HG03045 (cell line): ENCODE measurements around the gene UBXN6.

Experiments used
- ATAC-seq: cut with Tn5 transposase; IDR thresholded peaks from one replicate; pipeline ENCODE4 v1.9.1; 2021; ENCODE audit warnings: mild to moderate bottlenecking, moderate library complexity; ENCODE audit not compliant: unreplicated experiment

Gene UBXN6, protein sequence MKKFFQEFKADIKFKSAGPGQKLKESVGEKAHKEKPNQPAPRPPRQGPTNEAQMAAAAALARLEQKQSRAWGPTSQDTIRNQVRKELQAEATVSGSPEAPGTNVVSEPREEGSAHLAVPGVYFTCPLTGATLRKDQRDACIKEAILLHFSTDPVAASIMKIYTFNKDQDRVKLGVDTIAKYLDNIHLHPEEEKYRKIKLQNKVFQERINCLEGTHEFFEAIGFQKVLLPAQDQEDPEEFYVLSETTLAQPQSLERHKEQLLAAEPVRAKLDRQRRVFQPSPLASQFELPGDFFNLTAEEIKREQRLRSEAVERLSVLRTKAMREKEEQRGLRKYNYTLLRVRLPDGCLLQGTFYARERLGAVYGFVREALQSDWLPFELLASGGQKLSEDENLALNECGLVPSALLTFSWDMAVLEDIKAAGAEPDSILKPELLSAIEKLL

DNA sequence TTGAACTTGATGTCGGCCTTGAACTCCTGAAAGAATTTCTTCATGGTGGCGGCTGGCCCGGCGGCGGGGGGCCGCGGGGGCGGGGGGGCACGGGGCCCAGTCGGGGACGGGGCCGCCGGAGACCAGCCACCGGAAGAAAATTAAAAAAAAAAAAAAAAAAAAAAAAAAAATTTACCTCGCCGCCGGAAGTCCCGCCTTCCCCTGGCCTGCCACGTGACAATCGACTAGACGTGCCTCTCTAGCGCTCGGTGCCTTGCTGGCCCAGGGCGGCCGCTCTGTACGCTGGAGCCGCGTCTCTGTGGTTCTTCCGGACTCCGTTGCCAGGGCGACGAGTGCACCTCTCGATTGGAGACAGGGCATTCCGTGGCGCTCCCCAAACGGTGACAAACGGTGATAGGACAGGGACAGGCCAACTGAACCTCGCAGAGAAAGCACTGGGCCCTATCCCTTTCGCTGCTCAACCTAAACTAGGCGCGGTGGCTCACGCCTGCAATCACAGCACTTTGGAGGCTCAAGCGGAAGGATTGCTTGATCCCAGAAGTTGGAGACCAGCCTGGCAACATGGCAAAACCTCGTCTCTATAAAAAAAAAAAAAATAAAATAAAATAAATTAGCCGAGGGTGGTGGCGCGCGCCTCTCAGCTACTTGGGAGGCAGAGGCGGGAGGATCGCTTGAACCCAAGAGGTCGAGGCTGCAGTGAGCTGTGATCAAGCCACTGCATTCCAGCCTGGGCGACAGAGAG, at the start of gene UBXN6:
UBXN6 (minus strand) TSS at position 141 of the 742 bp plus-strand sequence; CDS start at position 44, 97 bp downstream.
- peak; percentile 85 for ATAC-seq

DNA sequence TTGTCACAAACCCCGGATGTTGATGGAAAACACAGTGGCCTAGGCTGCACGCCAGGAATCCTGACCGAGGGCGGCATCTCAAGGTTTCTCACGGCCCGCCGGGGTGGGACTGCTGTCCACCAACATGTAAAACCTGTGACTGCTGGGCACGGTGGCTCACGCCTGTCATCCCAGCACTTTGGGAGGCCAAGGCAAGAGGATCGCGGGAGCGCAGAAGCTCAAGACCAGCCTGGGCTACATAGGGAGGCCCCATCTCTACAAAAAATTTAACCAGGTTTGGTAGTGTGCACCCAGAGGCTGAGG, 49.5 kb upstream of the UBXN6 start:
- no peak for ATAC-seq

DNA sequence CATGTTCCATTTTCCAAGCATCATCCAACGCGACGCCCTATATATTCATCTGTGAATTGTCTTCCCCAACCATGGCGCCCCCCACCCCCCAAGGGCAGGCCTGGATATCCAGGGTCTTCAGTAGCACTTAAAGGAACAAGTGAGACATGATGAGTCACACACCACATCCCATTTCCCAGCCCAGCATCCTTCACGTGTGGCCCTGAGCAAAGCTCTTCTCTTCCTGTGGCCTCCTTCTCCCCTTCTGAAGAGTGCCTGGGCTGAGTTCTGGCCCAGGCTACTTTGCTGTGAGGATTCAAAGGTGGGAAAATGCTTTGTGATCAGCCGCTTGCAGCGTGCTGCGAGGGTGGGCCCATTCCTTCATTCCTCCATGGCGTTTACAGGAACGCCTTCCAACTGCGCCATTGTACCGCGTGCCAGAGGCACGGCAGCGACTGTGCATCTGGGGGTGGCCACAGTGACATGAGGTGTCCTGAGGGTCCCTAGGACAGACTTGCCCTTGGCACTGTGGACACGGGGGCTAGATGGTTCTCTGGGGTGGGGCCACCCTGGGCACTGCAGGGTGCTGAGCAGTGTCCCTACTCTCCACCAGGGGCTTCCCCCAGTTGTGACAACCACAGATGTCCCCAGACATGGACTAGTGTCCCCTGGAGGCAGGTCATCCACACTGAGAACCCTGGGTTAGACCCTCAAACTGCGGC, 49.0 kb upstream of the UBXN6 start:
- no peak for ATAC-seq

DNA sequence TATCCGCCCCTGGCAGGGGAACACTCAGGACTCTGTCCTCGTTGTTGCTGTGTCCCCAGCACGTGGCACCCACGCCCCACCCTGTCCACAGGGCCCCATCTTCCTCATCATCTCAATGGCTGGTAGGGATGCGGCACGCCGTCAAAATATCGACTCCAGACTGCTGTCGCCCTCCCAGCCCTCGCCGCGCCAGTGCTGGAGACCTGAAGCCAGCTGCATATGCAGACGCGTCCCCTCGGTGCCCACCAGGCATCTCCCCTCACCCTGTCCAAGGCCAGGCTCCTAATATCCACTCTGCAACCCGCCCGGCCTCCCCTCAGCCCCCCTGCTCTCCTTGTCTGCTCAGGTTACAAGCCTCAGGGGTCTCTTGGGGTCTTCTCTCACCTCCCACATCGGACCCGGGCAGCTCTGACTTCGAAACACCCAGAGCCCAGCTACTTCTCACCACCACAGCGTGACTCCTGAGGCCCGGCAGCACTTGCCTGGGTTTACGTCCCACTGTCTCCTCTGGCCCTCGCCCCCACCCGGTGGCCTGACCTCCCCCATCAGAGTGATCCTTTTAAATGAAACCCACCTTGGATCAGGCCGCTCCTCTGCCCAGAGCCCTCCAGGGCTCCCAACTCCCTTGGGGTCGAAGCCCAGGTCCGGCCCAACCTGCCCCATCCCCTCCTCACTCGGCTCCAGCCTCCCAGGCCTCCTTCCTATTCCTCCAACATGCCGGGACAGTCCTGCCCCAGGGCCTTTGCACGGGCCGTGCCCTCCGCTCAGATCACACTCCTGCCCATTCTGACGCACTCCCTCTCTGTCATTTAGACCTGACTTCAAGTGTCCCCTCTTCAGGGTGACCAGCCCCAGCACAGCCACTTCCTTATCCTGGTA, 48.2 kb upstream of the UBXN6 start:
- no peak for ATAC-seq

DNA sequence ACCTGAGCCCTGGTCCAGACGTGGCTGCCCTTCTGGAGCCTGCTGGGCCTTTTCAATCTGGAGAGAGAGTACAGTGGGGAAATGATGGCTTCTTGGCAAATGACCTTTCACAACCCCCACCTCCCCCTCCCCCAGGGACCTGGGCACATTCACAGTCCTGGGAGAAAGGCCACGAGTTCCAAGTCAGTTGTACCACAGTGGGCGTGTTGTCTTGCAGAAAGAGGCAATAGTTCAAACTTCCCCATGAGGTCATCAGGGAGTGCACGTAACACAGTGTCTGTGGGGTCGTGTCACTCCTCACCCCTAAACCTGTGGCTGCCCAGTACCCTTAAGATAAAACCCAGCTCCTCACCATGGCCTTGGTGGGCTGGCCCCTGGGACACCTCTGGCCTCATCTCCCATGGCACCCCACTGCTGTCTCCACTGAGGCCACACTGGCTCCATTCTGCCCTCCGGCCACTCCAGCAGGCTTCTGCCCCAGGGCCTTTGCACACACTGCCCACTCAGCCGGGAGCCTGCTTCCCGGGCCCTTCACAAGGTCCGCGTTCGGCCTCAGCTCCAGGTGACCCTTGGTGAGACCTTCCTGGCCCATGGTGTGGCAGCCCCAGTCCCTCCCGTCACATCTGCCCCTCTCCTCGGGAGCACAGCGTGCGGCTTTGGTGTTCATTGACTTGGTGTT, 47.4 kb upstream of the UBXN6 start:
- no peak for ATAC-seq

DNA sequence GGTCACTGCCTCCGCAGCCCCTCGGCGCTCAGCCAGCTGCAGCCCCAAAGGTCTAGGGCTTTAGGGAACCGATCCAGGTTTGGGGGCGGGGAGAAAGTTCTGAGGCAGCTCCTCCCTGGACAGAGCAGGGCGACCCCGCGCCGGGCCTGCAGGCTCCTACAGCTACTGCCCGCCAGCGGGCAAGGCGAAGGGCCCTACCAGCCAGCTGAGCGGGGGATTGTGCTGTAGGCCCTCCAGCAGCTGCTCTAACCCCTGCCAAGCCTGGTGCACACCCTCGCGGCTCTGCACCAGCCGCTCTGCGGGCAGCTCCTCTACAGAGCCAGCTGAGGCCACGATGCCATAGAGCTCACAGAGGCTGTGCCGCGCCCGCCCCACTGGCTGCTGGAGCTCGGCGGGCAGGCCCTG, 46.7 kb upstream of the UBXN6 start:
- ATAC-seq, result no peak

DNA sequence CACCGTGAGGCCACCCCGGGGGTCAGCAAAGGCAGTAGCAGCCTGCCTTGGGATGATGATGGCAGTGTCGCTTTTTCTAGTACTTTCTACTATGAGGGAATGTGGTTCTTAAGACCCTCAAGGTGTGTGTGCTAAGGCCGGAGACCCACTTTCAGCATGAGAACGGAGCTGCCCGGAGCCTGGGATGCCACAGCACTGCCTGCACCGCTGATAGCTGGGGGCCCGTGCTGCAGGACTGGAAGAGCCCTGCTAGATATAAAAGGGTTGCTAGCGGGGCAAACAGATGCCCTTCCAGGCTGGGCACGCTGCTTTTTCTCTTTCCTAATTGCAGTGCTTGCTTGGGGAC, 46.2 kb upstream of the UBXN6 start:
- ATAC-seq, result no peak

DNA sequence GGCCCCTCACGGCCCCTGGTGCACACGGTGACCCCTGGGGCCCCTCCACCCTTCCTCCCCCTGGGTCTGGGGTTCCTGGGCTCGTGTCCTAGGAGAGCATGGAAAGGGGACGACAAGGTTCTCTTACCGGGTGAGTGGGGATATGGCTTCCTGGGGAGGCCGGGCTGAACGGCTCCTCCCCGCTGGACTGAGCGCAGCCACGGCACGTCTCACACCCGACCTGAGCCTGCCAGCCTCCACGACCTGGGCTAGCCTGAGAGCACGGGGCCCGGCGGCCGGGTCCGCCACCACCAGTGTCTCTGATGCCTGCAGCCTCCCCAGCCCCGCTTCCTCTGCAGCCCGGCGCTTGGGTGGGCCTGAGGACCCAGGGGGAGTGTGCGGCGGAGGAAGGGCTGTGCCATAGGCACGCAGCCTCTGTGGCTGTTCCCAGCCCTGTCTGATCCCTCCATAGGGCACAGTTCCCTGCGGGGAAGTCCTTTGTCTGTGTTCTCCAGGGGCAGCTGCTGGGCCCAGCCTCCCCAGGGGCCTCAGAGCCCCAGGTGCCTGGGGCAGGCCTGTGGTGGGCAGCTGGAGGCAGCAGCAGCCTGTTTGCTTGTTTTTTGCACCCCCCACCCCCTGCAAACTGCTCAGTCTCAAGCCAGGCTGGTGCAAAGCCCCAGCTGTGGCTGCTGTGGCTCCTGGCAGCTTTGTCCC, 45.7 kb upstream of the UBXN6 start:
- no peak for ATAC-seq

DNA sequence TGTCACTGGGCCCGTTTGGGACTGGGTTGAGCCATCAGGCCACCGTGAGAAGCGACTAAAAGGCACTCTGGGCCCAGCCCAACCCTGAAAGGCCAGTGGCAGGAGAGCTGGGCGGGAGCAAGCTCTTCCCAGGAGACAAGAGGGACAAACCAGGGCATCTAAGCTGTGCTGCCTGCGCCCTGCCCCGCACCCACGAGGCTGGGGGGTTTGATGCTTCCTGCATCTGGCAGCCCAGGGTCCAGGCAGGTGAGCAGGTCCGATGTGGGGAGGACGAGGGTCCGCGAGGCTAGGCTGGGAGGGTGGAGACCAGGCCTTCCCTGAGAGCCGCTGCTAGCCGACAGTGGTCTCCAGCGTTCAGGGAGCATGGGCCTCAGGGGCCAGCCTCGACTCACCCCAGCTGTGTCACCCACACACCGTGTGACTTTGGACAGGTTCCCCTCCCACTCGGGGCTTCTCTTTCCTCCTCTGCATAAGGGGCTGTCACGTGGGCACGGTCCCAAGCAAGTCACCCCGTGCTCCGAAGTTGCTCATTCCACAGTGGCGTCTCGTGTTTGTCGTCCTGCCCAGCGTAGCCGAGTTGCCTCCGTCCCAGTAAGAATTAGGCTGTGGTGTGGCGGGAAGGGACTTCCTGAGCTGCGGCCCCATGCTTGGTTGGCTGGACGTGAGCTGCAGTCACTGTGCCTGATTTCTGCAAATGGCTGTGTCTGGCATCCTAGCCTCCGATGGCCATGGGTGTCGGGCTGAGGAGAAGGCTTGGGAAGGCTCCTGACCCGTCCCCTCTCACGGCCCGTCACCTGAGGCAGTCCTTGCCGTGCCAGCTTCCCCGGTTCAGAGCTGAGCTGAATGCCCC, 44.9 kb upstream of the UBXN6 start:
- no peak for ATAC-seq

DNA sequence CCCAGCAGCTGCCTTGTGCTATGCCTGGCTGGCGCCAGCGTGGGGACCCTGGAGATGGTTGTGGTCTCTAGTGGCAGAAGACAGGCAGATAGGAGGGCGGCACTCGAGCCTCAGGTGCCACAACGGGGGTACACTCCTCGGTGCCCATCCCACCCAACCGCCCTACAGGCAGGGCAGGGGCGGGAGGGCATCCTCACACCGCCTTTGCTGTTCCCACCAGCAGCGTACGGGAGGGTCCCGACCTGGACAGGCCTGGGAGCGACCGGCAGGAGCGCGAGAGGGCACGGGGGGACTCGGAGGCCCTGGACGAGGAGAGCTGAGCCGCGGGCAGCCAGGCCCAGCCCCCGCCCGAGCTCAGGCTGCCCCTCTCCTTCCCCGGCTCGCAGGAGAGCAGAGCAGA, 44.1 kb upstream of the UBXN6 start:
- ATAC-seq, result no peak

DNA sequence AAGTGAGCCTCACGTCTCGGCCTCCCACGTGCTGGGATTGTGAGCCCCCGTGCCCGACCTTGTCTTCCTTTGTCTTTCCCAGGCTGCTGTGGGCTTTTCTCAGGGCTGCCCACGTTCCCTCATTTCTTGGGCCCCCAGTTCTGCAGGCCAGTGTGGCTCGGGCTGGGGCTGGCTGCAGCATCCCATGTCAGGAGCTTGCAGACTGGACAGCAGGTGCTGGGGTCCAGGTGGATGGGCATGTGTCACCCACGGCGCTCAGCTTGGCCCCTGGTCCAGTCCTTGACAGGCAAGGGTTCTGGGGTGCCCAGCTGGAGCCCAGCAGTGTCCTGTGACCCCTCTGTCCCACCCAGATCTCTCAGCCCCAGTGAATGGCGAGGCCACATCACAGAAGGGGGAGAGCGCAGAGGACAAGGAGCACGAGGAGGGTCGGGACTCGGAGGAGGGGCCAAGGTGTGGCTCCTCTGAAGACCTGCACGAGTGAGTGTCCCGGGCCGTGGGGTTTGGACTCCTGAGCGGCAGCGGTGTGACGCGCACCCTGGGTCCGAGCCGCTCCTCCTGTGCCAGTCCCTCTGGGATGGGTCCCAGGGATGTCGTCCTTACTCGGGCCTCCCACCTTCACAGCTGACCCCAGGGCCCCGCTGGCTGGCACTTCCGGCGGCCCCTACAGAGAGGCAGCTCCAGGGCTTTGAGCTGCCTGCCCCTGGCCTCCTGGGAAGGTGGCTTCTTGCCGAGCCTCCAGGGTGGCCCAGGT, 43.4 kb upstream of the UBXN6 start:
- no peak for ATAC-seq

DNA sequence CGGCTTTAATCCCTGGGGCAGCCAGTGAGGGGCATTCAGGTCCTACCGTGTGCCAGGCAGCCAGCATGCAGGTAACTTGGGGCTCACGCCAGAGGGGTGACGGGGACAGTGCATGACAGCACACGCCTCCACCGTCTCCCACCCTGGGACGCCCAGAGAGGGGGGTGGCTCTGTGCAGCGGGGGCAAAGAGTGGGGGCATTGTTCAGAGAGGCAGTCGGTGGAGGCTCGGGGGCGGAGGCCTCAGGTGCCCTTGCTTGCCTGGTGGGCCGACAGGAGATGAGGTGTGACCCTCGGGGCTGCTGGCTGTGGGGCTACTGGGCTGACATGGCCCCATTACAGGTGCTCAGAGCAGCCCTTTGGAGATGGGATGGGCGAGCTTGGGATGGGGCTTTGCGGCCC, 42.3 kb upstream of the UBXN6 start:
- no peak for ATAC-seq

DNA sequence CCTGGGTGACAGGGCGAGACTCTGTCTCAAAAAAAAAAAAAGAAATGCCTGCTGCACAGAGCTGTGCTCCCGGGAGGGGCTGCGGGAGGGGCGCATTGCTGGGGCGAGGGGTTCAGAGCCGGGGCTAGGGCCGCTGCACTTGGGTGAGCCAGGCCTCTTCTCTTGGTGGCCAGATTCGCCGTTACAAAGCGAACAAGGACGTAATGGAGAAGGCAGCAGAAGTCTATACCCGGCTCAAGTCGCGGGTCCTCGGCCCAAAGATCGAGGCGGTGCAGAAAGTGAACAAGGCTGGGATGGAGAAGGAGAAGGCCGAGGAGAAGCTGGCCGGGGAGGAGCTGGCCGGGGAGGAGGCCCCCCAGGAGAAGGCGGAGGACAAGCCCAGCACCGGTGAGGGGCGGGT, 41.7 kb upstream of the UBXN6 start:
- ATAC-seq, result no peak

DNA sequence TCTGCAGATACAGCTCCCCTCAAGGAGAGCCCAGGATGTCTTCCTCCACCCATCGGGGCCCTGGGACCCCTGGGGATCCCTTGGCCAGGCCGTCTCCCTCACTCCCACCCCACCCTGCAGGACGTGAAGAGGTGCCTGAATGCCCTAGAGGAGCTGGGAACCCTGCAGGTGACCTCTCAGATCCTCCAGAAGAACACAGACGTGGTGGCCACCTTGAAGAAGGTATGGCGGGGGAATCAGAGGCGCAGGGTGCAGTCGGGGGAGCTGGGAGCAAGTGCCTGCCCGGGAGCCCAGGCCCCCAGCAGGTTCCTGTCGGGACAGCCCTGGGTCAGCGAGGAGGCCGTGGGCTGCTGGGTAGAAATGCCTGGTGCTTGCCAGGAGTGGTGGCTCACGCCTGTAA, 41.1 kb upstream of the UBXN6 start:
- ATAC-seq, result no peak

DNA sequence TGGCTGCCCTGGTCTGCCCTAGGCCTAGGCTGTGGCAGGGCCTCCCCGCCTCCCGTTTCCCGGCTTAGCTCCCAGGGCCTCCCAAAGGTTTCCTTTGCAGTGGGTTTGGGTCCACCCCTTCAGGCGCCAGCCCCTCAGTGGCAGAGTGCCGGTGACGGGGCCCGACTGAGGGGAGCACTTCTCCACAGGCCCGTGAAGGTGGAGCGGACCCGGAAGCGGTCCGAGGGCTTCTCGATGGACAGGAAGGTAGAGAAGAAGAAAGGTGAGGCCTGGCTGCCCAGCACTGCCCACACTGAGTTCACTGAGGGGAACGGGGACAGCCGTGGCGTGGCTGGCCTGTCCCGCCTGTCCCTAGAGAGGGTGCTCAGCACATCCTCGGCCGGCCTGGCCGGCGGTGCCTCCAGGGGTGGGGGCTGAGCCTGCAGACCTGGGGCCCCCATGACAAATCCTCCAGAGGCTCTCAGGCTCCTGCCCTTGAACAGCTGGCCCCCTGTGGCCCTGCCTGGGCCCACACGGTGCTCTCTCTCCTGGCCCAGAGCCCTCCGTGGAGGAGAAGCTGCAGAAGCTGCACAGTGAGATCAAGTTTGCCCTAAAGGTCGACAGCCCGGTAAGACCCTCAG, 40.3 kb upstream of the UBXN6 start:
- no peak for ATAC-seq

DNA sequence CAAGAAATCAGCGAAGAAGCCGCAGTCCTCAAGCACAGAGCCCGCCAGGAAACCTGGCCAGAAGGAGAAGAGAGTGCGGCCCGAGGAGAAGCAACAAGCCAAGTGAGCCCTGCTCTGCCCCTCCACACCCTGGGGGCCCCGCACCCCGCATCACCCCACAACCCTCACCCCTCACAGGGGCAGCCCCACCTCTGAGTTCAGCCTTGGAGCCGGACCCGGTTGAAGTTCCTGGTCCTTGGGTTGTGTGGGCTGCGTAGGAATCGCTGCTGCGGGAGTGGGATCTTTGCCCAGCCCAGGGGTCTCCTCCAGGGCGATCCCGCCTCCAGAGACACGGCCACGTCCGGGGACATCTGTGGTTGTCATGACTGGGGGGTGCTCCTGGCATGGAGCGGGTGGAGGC, 38.7 kb upstream of the UBXN6 start:
- ATAC-seq, result no peak

DNA sequence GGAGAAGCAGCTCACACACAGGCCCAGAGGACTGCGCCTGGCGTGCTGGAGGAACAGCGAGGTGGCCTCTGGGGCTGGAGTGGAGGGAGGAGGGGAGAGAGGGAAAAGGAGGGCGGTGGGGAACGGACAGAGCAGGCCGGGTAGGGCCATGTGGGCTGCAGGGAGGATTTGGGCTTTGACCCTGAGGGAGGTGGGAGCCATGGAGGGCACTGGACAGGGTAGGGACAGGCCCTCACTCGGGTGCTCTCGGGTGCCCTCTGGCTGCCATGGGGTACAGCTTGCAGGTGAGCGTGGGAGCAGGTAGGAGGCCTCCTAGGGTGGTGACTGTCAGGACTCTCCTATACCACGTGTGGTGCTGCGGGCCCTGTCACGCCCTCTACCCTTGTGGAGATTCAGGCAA, 37.9 kb upstream of the UBXN6 start:
- no peak for ATAC-seq

DNA sequence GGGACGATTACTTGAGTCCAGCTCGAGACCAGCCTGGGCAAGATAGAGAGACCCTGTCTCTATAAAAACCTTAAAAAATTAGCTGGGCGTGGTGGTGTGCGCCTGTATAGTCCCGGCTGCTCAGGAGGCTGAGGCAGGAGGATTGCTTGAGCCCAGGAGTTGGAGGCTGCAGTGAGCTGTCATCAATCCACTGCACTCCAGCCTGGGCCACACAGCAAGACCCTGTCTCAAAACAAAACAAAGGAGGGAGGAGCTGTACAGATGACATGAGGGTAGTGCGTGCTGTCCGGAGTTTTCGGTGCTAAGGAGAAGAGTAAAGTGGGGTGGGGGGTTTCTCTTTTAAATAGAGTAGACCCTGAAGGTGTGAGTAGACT, 37.1 kb upstream of the UBXN6 start:
- no peak for ATAC-seq
